Stimulated activated CD4-positive, alpha-beta T cell treated with anti-CD3 and anti-CD28 coated beads, Interleukin-12 subunit alpha, Interleukin-12 subunit beta, amount 100 ng/mL, for 48 hours (primary cell): Measurements from ENCODE around the gene CWC22.
A peak's percentile ranks its signal among the peaks of the same experiment; 100 is the strongest.

Experiments used
- DNase-seq, 3 donors: peaks; one replicate each; pipeline ENCODE4 v3.0.0-alpha.2; 2020; ENCODE audit warnings: low read depth in 2 of 3, low spot score in 1 of 3

The CWC22 gene

GRCh38 chr2:179900655-179901054 lies 106.4 kb downstream of the CWC22 start:
- no peak for DNase-seq

GRCh38 chr2:179899666-179900065 lies 107.4 kb downstream of the CWC22 start:
- DNase-seq: no peak

GRCh38 chr2:179898873-179899272 lies 108.2 kb downstream of the CWC22 start:
- DNase-seq: peak in 1 of 3 donors; percentile 3
